Progenitor cell of endocrine pancreas (in vitro differentiated cells): ENCODE results near the gene TMTC1. TPM values are rescaled to one million over a fixed set of nuclear protein-coding genes. Genes with fewer than 3 reads are reported as not detected.
A peak's percentile ranks its signal among the peaks of the same experiment; 100 is the strongest.

ENCODE experiments used
- DNase-seq: peaks from one replicate; pipeline ENCODE4 v3.0.0; 2021; ENCODE audit warnings: low spot score; ENCODE audit not compliant: unreplicated experiment
- H3K27ac Mint-ChIP-seq: 2 replicates; pipeline ENCODE4 v1.8.0; 2021; ENCODE audit warnings: mild to moderate bottlenecking, moderate library complexity, mixed read lengths
- H3K27me3 Mint-ChIP-seq: 2 replicates; pipeline ENCODE4 v1.8.0; 2021; ENCODE audit warnings: mixed read lengths
- H3K36me3 Mint-ChIP-seq: 2 replicates; pipeline ENCODE4 v1.8.0; 2022; ENCODE audit warnings: mixed read lengths; ENCODE audit not compliant: insufficient read depth
- H3K4me1 Mint-ChIP-seq: 2 replicates; pipeline ENCODE4 v1.8.0; 2021; ENCODE audit warnings: low read depth, mixed read lengths
- H3K4me3 Mint-ChIP-seq: 2 replicates; pipeline ENCODE4 v1.8.0; 2021; ENCODE audit warnings: low read depth, mild to moderate bottlenecking, moderate library complexity, mixed read lengths
- H3K9me3 Mint-ChIP-seq: 2 replicates; pipeline ENCODE4 v1.8.0; 2021; ENCODE audit warnings: low read depth, mixed read lengths
- CTCF ChIP-seq: fragments of 200-600 bp; sonication (generic); IDR thresholded peaks from one replicate; pipeline ENCODE4 v1.5.0; 2021; ENCODE audit warnings: antibody characterized with exemption, mild to moderate bottlenecking; ENCODE audit not compliant: unreplicated experiment
- total RNA-seq: library from RNA; stranded (reverse); gene quantifications from 2 replicates; pipeline ENCODE4 v1.2.1, GENCODE V29; 2021

The TMTC1 gene
- total RNA-seq, 1 donor from 2014 or later = 19.2 TPM

GRCh38 chr12:29530436-29530835 lies 253.3 kb downstream of the TMTC1 start:
- Mint-ChIP-seq H3K4me1 (peaks cover 1% of the 10 kb centered on the region), H3K27ac (no peak overlapping the region), H3K36me3 (no peaks in the 10 kb centered on the region), H3K27me3 (no peaks in the 10 kb centered on the region), H3K9me3 (no peaks in the 10 kb centered on the region), H3K4me3 (no peak overlapping the region)
- TF ChIP-seq CTCF = no peak
- no peak for DNase-seq

DNA sequence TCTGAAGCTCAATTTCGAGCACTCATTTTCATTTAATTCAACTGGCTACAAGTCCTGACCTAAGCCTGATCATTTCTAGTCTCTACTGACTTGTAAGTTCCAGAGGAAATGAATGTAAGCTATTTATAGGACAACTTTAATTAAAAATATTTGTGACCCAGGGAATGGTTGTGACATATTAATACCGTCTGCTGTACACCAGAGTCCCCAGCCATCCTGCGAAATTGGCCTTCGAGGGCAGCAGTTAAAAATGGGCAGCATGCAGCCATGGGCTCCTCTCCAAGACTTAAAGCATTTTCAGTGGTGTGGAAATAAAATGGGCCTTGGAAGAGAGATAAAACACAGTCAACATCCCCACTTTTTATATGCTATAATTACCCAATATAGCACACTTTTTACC lies 255.6 kb downstream of the TMTC1 start:
- no peak for DNase-seq
- Mint-ChIP-seq H3K4me1 (peaks cover 1% of the 10 kb centered on the region), H3K27me3 (no peaks in the 10 kb centered on the region), H3K36me3 (no peaks in the 10 kb centered on the region), H3K4me3 (no peak overlapping the region), H3K27ac (no peak overlapping the region), H3K9me3 (no peaks in the 10 kb centered on the region)
- no peak for TF ChIP-seq CTCF

GRCh38 chr12:29521951-29522350 lies 261.8 kb downstream of the TMTC1 start:
- no peaks in the 10 kb centered on the region for H3K9me3 Mint-ChIP-seq
- H3K4me1 Mint-ChIP-seq = no peaks in the 10 kb centered on the region
- H3K4me3 Mint-ChIP-seq = no peak overlapping the region
- H3K27ac Mint-ChIP-seq = no peak overlapping the region
- no peaks in the 10 kb centered on the region for H3K36me3 Mint-ChIP-seq
- no peaks in the 10 kb centered on the region for H3K27me3 Mint-ChIP-seq
- no peak for TF ChIP-seq CTCF
- no peak for DNase-seq

- Mint-ChIP-seq H3K9me3 (no peaks in the 10 kb centered on the region), H3K27ac (no peak overlapping the region), H3K4me3 (no peak overlapping the region), H3K36me3 (peaks cover 2% of the 10 kb centered on the region), H3K4me1 (no peaks in the 10 kb centered on the region), H3K27me3 (no peaks in the 10 kb centered on the region)
- TF ChIP-seq CTCF = peak; percentile 92
- no peak for DNase-seq
These were observed 264.1 kb downstream of the TMTC1 start for GRCh38 chr12:29519585-29520182.

GRCh38 chr12:29518407-29518806 lies 265.3 kb downstream of the TMTC1 start:
- H3K27ac Mint-ChIP-seq = no peak overlapping the region
- DNase-seq = no peak
- H3K36me3 Mint-ChIP-seq = peaks cover 5% of the 10 kb centered on the region
- no peaks in the 10 kb centered on the region for H3K9me3 Mint-ChIP-seq
- H3K4me3 Mint-ChIP-seq = no peak overlapping the region
- H3K27me3 Mint-ChIP-seq = no peaks in the 10 kb centered on the region
- no peaks in the 10 kb centered on the region for H3K4me1 Mint-ChIP-seq
- no peak for TF ChIP-seq CTCF
